ENCODE results near the gene PIM2.
A peak's percentile ranks its signal among the peaks of the same experiment; 100 is the strongest.

The PIM2 gene

GRCh38 chrX:48901069-48901468 lies 17.8 kb downstream of the PIM2 start:
- H3K4me1 ChIP-seq (ENCODE audit: insufficient read depth, low read length, severe bottlenecking) = peaks cover 22% of the 10 kb centered on the region
- peaks cover 13% of the 10 kb centered on the region; the same call in 1 of the 2 replicates for H3K79me2 ChIP-seq (ENCODE audit: insufficient read depth, low read length)
- H4K20me1 ChIP-seq (ENCODE audit: insufficient read depth, low read length) = no peaks in the 10 kb centered on the region
- no peaks in the 10 kb centered on the region for H3K9me3 ChIP-seq (ENCODE audit: low read length)
- H3K9ac ChIP-seq (ENCODE audit: low read length) = no peak overlapping the region
- H3K4me2 ChIP-seq (ENCODE audit: low read length) = no peak overlapping the region
- H3K4me3 ChIP-seq (ENCODE audit: low read depth, low read length, poor library complexity, severe bottlenecking) = no peak overlapping the region
- H3K27ac ChIP-seq (ENCODE audit: low read depth, low read length, poor library complexity, severe bottlenecking) = no peak overlapping the region
- no peaks in the 10 kb centered on the region for H3K27me3 ChIP-seq (ENCODE audit: insufficient read depth, low read length)
- no peaks in the 10 kb centered on the region for H3F3A ChIP-seq (ENCODE audit: insufficient read depth, low read length)
- TF ChIP-seq EZH2 (IDR thresholded peaks at IDR 0.05; ENCODE audit: borderline replicate concordance, low read length) = no peak
- TF ChIP-seq, protein P1, sequence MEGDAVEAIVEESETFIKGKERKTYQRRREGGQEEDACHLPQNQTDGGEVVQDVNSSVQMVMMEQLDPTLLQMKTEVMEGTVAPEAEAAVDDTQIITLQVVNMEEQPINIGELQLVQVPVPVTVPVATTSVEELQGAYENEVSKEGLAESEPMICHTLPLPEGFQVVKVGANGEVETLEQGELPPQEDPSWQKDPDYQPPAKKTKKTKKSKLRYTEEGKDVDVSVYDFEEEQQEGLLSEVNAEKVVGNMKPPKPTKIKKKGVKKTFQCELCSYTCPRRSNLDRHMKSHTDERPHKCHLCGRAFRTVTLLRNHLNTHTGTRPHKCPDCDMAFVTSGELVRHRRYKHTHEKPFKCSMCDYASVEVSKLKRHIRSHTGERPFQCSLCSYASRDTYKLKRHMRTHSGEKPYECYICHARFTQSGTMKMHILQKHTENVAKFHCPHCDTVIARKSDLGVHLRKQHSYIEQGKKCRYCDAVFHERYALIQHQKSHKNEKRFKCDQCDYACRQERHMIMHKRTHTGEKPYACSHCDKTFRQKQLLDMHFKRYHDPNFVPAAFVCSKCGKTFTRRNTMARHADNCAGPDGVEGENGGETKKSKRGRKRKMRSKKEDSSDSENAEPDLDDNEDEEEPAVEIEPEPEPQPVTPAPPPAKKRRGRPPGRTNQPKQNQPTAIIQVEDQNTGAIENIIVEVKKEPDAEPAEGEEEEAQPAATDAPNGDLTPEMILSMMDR (IDR thresholded peaks at IDR 0.05; ENCODE audit: low read length) = no peak
- H2AFZ ChIP-seq (ENCODE audit: low read length) = no peak overlapping the region
- no peaks in the 10 kb centered on the region for H3K9me2 ChIP-seq (ENCODE audit: low read depth, low read length)
- peaks cover 49% of the 10 kb centered on the region for H3K36me3 ChIP-seq (ENCODE audit: insufficient read depth, low read length)

DNA sequence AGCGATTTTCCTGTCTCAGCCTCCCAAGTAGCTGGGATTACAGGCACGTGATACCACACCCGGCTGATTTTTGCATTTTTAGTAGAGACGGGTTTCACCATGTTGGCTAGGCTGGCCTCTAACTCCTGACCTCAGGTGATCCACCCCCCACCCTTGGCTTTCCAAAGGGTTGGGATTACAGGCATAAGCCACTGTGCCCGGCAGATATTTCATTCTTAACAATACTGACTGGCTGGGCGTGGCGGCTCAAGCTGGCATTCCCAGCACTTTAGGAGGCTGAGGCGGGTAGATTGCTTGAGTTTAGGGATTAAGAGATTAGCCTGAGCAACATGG lies 19.8 kb downstream of the PIM2 start:
- peaks cover 22% of the 10 kb centered on the region for H3K4me1 ChIP-seq (ENCODE audit: insufficient read depth, low read length, severe bottlenecking)
- peak overlapping the region; percentile 100 for H3K4me3 ChIP-seq (ENCODE audit: low read depth, low read length, poor library complexity, severe bottlenecking)
- no peaks in the 10 kb centered on the region for H4K20me1 ChIP-seq (ENCODE audit: insufficient read depth, low read length)
- H3K27me3 ChIP-seq (ENCODE audit: insufficient read depth, low read length) = no peaks in the 10 kb centered on the region
- H3K9me3 ChIP-seq (ENCODE audit: low read length) = no peaks in the 10 kb centered on the region
- H3K9ac ChIP-seq (ENCODE audit: low read length) = peak overlapping the region; percentile 61; the same call in 1 of the 2 replicates
- peaks cover 59% of the 10 kb centered on the region for H3K36me3 ChIP-seq (ENCODE audit: insufficient read depth, low read length)
- TF ChIP-seq, protein P1 (IDR thresholded peaks at IDR 0.05; ENCODE audit: low read length) = no peak
- peaks cover 13% of the 10 kb centered on the region; the same call in 1 of the 2 replicates for H3K79me2 ChIP-seq (ENCODE audit: insufficient read depth, low read length)
- peak overlapping the region; percentile 90 for H3K27ac ChIP-seq (ENCODE audit: low read depth, low read length, poor library complexity, severe bottlenecking)
- H3K4me2 ChIP-seq (ENCODE audit: low read length) = peak overlapping the region; percentile 96
- H3K9me2 ChIP-seq (ENCODE audit: low read depth, low read length) = no peaks in the 10 kb centered on the region
- no peak overlapping the region for H2AFZ ChIP-seq (ENCODE audit: low read length)
- H3F3A ChIP-seq (ENCODE audit: insufficient read depth, low read length) = no peaks in the 10 kb centered on the region

DNA sequence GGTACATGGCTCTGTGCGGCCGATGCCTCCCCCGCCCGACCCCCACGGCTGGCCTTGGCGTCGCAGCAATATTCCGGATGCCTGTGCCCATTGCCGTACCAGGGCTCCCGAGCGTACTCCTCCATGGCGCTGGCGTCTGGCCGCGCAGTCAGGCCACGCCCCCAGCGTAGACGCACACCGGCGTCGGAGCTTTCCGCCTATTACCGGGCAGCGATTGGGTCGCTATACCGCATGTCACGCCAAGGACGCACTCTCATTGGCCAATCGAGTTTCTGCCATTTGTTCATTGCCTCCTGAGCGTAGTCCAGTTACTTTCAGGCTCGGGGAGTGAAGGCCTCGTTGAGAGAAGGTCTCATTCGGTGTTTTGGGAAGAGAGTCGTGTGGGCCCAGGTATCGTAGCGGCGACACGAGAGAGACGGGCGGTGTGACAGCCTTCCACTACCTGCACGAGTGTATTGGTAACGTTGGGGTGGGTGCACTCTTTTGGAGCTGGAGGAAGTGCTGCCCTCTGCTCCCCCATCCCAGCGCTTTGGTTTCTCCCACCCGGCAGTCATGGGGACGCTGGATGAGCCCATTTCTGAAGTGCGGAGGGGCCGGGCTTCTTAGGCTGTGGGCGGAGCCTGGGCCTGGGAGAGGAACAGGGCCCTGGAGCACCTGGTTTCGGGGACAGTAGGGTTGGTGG lies 21.1 kb downstream of the PIM2 start, which contains the start of the genes PQBP1 and TIMM17B:
Gene PQBP1, plus strand, starts transcription at position 306 of the 682 bp plus-strand sequence. CDS start 580 bp downstream, outside the sequence.
Gene TIMM17B, minus strand, starts transcription at position 144 of the 682 bp plus-strand sequence. Its CDS starts 19 bp downstream, at position 125.
- no peaks in the 10 kb centered on the region for H3F3A ChIP-seq (ENCODE audit: insufficient read depth, low read length)
- H3K9ac ChIP-seq (ENCODE audit: low read length) = peak within 1 kb of the TSS; percentile 99
- no peaks in the 10 kb centered on the region for H3K9me2 ChIP-seq (ENCODE audit: low read depth, low read length)
- H3K4me3 ChIP-seq (ENCODE audit: low read depth, low read length, poor library complexity, severe bottlenecking) = peak within 1 kb of the TSS; percentile 100
- no peak within 1 kb of the TSS for H2AFZ ChIP-seq (ENCODE audit: low read length)
- peaks cover 22% of the 10 kb centered on the region for H3K4me1 ChIP-seq (ENCODE audit: insufficient read depth, low read length, severe bottlenecking)
- peaks cover 59% of the 10 kb centered on the region for H3K36me3 ChIP-seq (ENCODE audit: insufficient read depth, low read length)
- no peaks in the 10 kb centered on the region for H4K20me1 ChIP-seq (ENCODE audit: insufficient read depth, low read length)
- no peaks in the 10 kb centered on the region for H3K27me3 ChIP-seq (ENCODE audit: insufficient read depth, low read length)
- H3K79me2 ChIP-seq (ENCODE audit: insufficient read depth, low read length) = peaks cover 13% of the 10 kb centered on the region; the same call in 1 of the 2 replicates
- no peaks in the 10 kb centered on the region for H3K9me3 ChIP-seq (ENCODE audit: low read length)
- H3K4me2 ChIP-seq (ENCODE audit: low read length) = peak within 1 kb of the TSS; percentile 96
- H3K27ac ChIP-seq (ENCODE audit: low read depth, low read length, poor library complexity, severe bottlenecking) = peak within 1 kb of the TSS; percentile 90
- TF ChIP-seq, protein P1 (IDR thresholded peaks at IDR 0.05; ENCODE audit: low read length) = no peak
- no peak for TF ChIP-seq EZH2 (IDR thresholded peaks at IDR 0.05; ENCODE audit: borderline replicate concordance, low read length)

Data from OCI-LY1 (cell line).